ENCODE results near the gene SMG6.
A peak's percentile ranks its signal among the peaks of the same experiment; 100 is the strongest.

Gene SMG6

DNA sequence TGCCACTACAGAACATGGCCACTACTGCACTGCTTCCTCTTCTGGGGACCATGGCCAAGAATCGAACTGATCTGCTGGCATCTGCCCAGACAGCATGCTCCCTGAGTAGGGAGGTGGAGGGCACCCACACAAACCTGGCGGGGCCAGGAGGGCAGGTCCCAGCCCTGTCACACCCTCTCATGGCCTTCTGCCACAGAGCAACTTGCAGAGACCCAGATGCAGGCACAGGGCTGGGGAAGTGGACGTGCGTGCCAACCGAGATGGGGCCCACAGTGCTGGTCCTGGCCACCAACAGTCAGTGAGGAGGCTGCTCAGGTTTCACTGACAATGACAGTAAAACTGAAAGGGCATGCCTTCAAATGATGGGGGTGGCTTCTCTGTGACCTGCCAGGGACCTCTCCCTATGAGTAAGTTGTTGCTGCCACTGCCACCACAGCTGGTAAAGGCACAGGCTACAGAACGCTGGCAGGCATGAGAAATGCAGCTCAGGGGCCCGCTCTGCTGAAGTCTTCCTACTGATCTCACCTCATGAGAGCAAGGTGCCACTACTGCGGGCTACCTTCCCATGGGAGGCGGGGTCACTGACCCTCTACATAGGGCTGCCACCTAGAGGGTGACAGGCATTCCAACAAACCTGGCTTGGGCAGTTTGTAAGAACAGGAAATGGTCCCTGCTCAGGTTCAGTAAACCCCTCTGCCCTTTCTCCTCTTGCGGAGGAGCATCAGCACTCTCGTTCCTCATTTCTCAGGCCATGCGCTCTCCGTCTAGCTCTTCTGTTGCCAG is 233.2 kb downstream of the SMG6 start:
- Histone ChIP-seq H3K27me3 (ENCODE audit: low read depth, low read length) (peaks cover 16% of the 10 kb centered on the region), H2AFZ (ENCODE audit: low read depth, low read length) (no peak overlapping the region), H3K9ac (ENCODE audit: low read length) (no peak overlapping the region), H4K20me1 (ENCODE audit: insufficient read depth, low read length) (peaks cover 49% of the 10 kb centered on the region), H3K9me3 (ENCODE audit: insufficient read depth, low read length) (no peaks in the 10 kb centered on the region), H3K4me1 (ENCODE audit: low read length) (peaks cover 23% of the 10 kb centered on the region), H3K4me2 (ENCODE audit: low read length) (peak overlapping the region; percentile 81), H3K79me2 (ENCODE audit: low read length) (no peaks in the 10 kb centered on the region), H3K4me3 (ENCODE audit: low read length) (peak overlapping the region; percentile 59), H3K27ac (ENCODE audit: low read length) (peak overlapping the region; percentile 29; the same call in 1 of the 2 replicates), H3K36me3 (replicated peaks; ENCODE audit: low read depth, low read length) (no peaks in the 10 kb centered on the region)
- TF ChIP-seq CTCF (IDR thresholded peaks at IDR 0.05; ENCODE audit: low read depth, low read length) (peak; percentile 12; the same call in 1 of the 2 replicates), EZH2phosphoT487 (IDR thresholded peaks at IDR 0.05; ENCODE audit: low read depth) (peak; percentile 74; the same call in 1 of the 2 replicates)

DNA sequence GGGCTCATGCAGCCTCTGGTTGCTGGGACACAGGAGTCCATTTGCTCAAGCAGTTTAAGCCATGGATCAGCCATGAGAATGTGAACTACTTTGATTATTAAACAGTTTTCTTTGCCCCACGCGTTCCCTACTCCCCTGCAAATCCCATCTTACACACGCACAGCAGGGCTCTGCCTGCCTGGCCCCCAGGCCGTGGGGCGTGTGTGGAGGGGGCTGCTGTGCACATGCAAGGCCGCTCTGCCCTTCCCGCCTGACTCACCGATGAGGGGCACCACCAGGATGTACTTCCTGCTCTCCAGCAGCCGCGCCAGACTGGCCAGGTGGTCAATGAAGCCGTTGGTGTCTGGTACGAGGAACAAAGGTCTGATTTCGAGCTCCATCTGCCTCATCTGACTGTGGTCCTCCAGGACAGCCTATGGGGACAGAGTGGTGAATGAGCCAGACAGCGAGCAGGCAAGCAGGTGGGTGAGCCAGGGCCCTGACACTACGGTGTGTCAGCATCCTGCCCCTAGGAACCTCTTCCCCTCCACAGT is 235.0 kb downstream of the SMG6 start:
- Histone ChIP-seq H4K20me1 (ENCODE audit: insufficient read depth, low read length) (peaks cover 57% of the 10 kb centered on the region), H3K36me3 (replicated peaks; ENCODE audit: low read depth, low read length) (no peaks in the 10 kb centered on the region), H3K27me3 (ENCODE audit: low read depth, low read length) (peaks cover 13% of the 10 kb centered on the region), H3K9me3 (ENCODE audit: insufficient read depth, low read length) (no peaks in the 10 kb centered on the region), H3K9ac (ENCODE audit: low read length) (no peak overlapping the region), H3K4me1 (ENCODE audit: low read length) (peaks cover 23% of the 10 kb centered on the region), H2AFZ (ENCODE audit: low read depth, low read length) (no peak overlapping the region), H3K79me2 (ENCODE audit: low read length) (no peaks in the 10 kb centered on the region), H3K4me2 (ENCODE audit: low read length) (no peak overlapping the region), H3K27ac (ENCODE audit: low read length) (no peak overlapping the region), H3K4me3 (ENCODE audit: low read length) (no peak overlapping the region)
- TF ChIP-seq EZH2phosphoT487 (IDR thresholded peaks at IDR 0.05; ENCODE audit: low read depth): no peak
- no peak for TF ChIP-seq CTCF (IDR thresholded peaks at IDR 0.05; ENCODE audit: low read depth, low read length)

GRCh38 chr17:2068031-2068518 is 235.5 kb downstream of the SMG6 start:
- Histone ChIP-seq H4K20me1 (ENCODE audit: insufficient read depth, low read length) (peaks cover 57% of the 10 kb centered on the region), H3K9ac (ENCODE audit: low read length) (no peak overlapping the region), H3K4me2 (ENCODE audit: low read length) (no peak overlapping the region), H3K27ac (ENCODE audit: low read length) (no peak overlapping the region), H3K36me3 (replicated peaks; ENCODE audit: low read depth, low read length) (no peaks in the 10 kb centered on the region), H3K79me2 (ENCODE audit: low read length) (no peaks in the 10 kb centered on the region), H2AFZ (ENCODE audit: low read depth, low read length) (no peak overlapping the region), H3K27me3 (ENCODE audit: low read depth, low read length) (peaks cover 13% of the 10 kb centered on the region), H3K4me3 (ENCODE audit: low read length) (no peak overlapping the region), H3K9me3 (ENCODE audit: insufficient read depth, low read length) (no peaks in the 10 kb centered on the region), H3K4me1 (ENCODE audit: low read length) (peaks cover 23% of the 10 kb centered on the region)
- TF ChIP-seq EZH2phosphoT487 (IDR thresholded peaks at IDR 0.05; ENCODE audit: low read depth) (no peak), CTCF (IDR thresholded peaks at IDR 0.05; ENCODE audit: low read depth, low read length) (no peak)

- H3K27me3 ChIP-seq (ENCODE audit: low read depth, low read length): peaks cover 13% of the 10 kb centered on the region
- no peak overlapping the region for H3K4me2 ChIP-seq (ENCODE audit: low read length)
- no peaks in the 10 kb centered on the region for H3K9me3 ChIP-seq (ENCODE audit: insufficient read depth, low read length)
- peaks cover 23% of the 10 kb centered on the region for H3K4me1 ChIP-seq (ENCODE audit: low read length)
- TF ChIP-seq EZH2phosphoT487 (IDR thresholded peaks at IDR 0.05; ENCODE audit: low read depth) (no peak), CTCF (IDR thresholded peaks at IDR 0.05; ENCODE audit: low read depth, low read length) (no peak)
- no peak overlapping the region for H2AFZ ChIP-seq (ENCODE audit: low read depth, low read length)
- no peaks in the 10 kb centered on the region for H3K79me2 ChIP-seq (ENCODE audit: low read length)
- no peak overlapping the region for H3K9ac ChIP-seq (ENCODE audit: low read length)
- no peaks in the 10 kb centered on the region for H3K36me3 ChIP-seq (replicated peaks; ENCODE audit: low read depth, low read length)
- no peak overlapping the region for H3K4me3 ChIP-seq (ENCODE audit: low read length)
- peaks cover 57% of the 10 kb centered on the region for H4K20me1 ChIP-seq (ENCODE audit: insufficient read depth, low read length)
- H3K27ac ChIP-seq (ENCODE audit: low read length): no peak overlapping the region
Observed at GRCh38 chr17:2067608-2068024, 236.0 kb downstream of the SMG6 start.
